Activated CD4-positive, alpha-beta memory T cell treated with anti-CD3 and anti-CD28 coated beads for 36 hours (primary cell): ENCODE data around the gene BCL11A. TPM values are rescaled to one million over a fixed set of nuclear protein-coding genes. Genes with fewer than 3 reads are reported as not detected.
"Not testable (repeated sequence)": the region's sequence is repeated elsewhere in the genome, so short reads cannot be mapped to it uniquely, and the experiment has no call there.

Source experiments
- CTCF ChIA-PET: fragments of 350-600 bp; sonication (Branson Sonifier 250); formaldehyde crosslinking; loops from one replicate; lab custom pipeline; 2021; ENCODE audit warnings: antibody characterized with exemption, inconsistent platforms; lab: Charles Lee
- POLR2A ChIA-PET: fragments of 350-600 bp; sonication (Branson Sonifier 250); formaldehyde crosslinking; loops from one replicate; lab custom pipeline; 2021; ENCODE audit warnings: antibody characterized with exemption; lab: Charles Lee
- DNase-seq: peaks from one replicate; pipeline ENCODE4 v3.0.0-alpha.2; 2020
- H3K27ac Mint-ChIP-seq: one replicate; pipeline ENCODE4 v1.8.0; 2021; ENCODE audit warnings: mixed read lengths
- H3K27me3 Mint-ChIP-seq: one replicate; pipeline ENCODE4 v1.8.0; 2021; ENCODE audit warnings: mixed read lengths
- H3K36me3 Mint-ChIP-seq: one replicate; pipeline ENCODE4 v1.8.0; 2021; ENCODE audit warnings: mixed read lengths
- H3K4me1 Mint-ChIP-seq: one replicate; pipeline ENCODE4 v1.8.0; 2021; ENCODE audit warnings: low read depth, mixed read lengths
- H3K4me3 Mint-ChIP-seq: one replicate; pipeline ENCODE4 v1.8.0; 2021; ENCODE audit warnings: mild to moderate bottlenecking, mixed read lengths
- H3K9me3 Mint-ChIP-seq: one replicate; pipeline ENCODE4 v1.8.0; 2021; ENCODE audit warnings: mixed read lengths
- intact Hi-C: fragments of 100-400 bp; cut with micrococcal nuclease; formaldehyde crosslinking; loops from one replicate; pipeline ENCODE4 v1.15.1; 2023
- total RNA-seq, 2 experiments: library from RNA; stranded (reverse); gene quantifications; one replicate each; pipeline ENCODE4 v1.2.3, GENCODE V29; 2021

The BCL11A gene
- total RNA-seq, 2 experiments from 2014 or later, result not detected

DNA sequence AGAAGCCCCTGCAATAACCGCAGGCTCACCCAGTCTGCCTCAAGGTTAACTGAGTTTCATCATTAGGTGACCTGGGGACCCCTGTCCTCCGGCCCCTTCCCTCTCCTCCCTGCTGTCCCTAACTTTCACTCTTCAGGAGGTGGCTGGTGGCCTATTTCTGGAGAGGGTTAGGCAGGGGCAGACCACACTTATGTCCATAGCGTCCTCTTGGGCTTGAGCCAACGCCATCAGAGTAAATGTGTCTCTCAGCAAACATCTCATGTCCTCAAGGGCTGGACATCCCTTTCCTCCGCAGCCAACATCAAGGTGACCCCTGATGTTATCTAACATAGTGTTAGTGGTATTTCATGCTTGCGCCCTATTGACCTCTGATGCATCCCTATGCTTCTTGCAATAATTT, 114.8 kb downstream of the BCL11A start:
- Mint-ChIP-seq H3K27ac (no peak overlapping the region), H3K4me1 (no peaks in the 10 kb centered on the region), H3K9me3 (no peaks in the 10 kb centered on the region), H3K27me3 (peaks cover 6% of the 10 kb centered on the region), H3K4me3 (no peak overlapping the region), H3K36me3 (no peaks in the 10 kb centered on the region)
- intact Hi-C loops, result no loop called here
- POLR2A ChIA-PET, result no interaction called here
- no peak for DNase-seq
- CTCF ChIA-PET, result no interaction called here

DNA sequence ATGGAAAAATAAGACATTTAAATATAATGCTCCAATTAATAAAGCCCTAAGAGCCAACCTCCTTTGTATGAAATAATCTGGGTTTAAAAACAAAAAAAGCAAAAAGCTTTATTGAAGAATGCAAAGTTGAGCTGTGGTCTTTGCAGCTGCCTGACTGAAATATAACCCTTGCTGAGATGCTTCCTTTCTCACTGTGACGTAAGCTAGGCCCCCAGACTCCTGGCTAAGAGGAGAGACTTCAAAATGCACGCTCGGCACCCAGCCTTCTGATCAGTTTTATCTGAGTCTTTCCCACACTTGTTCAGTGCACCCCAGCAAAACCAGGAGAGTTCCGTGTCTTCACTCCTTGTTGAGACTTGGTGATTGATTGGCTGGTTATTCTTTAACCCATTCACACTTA, 115.3 kb downstream of the BCL11A start:
- ChIA-PET POLR2A (no interaction called here), CTCF (no interaction called here)
- Mint-ChIP-seq H3K9me3 (no peaks in the 10 kb centered on the region), H3K4me1 (no peaks in the 10 kb centered on the region), H3K27me3 (peaks cover 6% of the 10 kb centered on the region), H3K27ac (no peak overlapping the region), H3K4me3 (no peak overlapping the region), H3K36me3 (no peaks in the 10 kb centered on the region)
- DNase-seq, result no peak
- intact Hi-C loops, result no loop called here

DNA sequence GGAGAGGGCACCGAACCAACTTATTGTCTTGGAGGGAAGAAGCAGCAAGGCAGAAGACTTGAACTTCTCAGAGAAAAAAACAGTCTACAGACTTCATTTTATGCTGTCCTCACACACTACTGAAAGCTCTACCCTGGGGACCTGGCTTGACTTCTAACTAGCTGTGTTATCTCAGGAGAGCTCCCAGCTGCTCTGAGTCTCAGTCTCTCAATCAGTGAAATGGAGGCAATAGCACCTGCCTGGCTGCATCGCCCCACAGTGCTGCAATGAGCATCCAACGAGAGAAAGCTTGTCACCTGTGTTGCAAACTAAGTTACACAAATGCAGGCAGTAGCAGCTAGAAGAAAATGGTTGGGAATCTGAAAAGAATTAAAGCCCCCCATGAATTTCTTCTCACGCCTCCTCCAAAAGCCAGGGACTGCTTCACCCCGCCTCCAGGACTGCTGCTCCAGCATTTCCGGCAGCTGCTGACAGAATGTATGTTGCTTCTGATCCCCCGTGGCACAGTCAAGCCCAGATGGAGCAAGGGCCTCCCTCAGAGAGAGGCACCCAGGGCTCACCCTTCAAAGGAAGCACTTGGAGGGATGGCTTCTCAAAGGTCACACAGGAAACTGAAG, 116.3 kb downstream of the BCL11A start:
- POLR2A ChIA-PET, result no interaction called here
- CTCF ChIA-PET, result no interaction called here
- Mint-ChIP-seq H3K27me3 (peaks cover 4% of the 10 kb centered on the region), H3K4me3 (no peak overlapping the region), H3K9me3 (no peaks in the 10 kb centered on the region), H3K36me3 (no peaks in the 10 kb centered on the region), H3K27ac (no peak overlapping the region), H3K4me1 (no peaks in the 10 kb centered on the region)
- intact Hi-C loops, result no loop called here
- DNase-seq, result no peak

DNA sequence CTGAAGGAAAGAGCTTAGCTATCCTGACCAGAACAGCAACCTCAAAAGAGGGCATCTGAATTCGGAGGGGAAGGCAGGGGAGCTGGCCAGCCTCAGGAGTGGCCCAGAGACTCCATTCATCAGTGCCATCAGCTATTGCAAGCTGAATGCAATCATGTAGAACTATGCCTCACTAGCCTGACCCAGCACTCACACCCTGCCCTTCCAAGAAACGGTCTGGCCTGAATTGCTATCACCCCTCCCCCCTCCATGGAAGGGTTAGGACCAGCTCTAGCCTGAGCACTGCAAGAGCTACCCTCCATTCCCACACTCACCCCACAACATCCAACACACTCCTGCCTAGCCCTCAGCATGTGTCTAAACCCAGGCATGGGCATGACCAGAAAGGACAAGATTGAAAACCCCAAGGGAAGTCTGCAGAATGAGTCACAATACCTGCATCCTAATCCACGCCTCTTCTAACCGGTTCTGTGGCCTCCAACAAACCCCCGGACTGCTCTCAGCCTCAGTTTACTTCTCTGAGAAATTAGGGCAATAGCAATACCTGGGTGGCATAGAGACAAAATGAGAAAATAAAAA, 120.3 kb downstream of the BCL11A start:
- ChIA-PET POLR2A (no interaction called here), CTCF (no interaction called here)
- Mint-ChIP-seq H3K27ac (no peak overlapping the region), H3K4me3 (no peak overlapping the region), H3K9me3 (no peaks in the 10 kb centered on the region), H3K27me3 (no peaks in the 10 kb centered on the region), H3K36me3 (no peaks in the 10 kb centered on the region), H3K4me1 (no peaks in the 10 kb centered on the region)
- no peak for DNase-seq
- intact Hi-C loops, result no loop called here

DNA sequence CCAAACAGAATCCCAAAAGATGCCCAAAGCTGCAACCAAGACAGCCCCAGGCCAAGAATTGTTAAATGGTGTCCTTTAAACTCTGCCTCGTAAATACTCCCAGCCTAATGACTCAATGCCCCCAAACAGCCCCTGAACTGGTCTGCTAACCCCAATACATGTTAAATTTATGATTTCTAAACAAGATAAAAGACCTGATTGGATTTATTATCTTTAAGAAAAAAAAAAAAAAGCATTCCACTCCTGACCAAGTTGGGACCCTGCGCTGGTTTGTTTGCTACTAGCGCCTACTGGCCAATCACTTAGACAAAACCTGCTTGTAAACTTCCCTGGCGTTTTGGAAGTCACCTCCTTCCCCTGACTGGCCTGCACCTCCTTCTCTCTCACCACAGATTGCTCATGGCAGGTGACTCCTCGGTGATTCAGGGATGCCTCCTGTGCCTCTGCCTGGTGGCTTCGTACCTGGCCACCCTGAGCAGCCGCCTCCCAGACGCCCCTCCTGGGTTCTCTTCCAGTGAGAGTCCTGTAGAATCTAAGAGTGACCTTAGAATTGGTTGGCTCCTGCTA, 121.3 kb downstream of the BCL11A start:
- H3K36me3 Mint-ChIP-seq, result no peaks in the 10 kb centered on the region
- no peak overlapping the region for H3K4me3 Mint-ChIP-seq
- DNase-seq, result no peak
- no peaks in the 10 kb centered on the region for H3K9me3 Mint-ChIP-seq
- intact Hi-C loops, result no loop called here
- ChIA-PET POLR2A (no interaction called here), CTCF (no interaction called here)
- no peak overlapping the region for H3K27ac Mint-ChIP-seq
- no peaks in the 10 kb centered on the region for H3K4me1 Mint-ChIP-seq
- H3K27me3 Mint-ChIP-seq, result no peaks in the 10 kb centered on the region

DNA sequence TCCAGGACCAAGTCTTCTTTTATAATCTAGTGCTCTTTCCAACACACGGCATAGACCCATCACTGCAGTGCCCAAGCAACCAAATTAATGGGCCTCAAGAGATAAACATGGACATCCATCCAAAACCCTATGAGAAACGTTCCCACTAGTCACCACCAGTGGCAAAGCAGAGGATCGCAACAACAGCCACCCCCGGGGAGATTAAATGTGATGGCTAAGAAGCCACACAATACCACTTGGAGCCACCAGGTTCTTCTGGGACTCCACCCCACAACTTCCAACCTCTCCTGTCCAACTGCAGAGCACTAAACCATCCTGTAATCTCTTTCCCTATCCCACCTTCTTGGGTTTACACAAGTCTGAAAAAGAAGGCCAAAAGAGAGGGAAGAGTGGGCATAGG, 123.8 kb downstream of the BCL11A start:
- no peak for DNase-seq
- Mint-ChIP-seq H3K4me3 (no peak overlapping the region), H3K27ac (no peak overlapping the region), H3K36me3 (no peaks in the 10 kb centered on the region), H3K4me1 (no peaks in the 10 kb centered on the region), H3K9me3 (no peaks in the 10 kb centered on the region), H3K27me3 (no peaks in the 10 kb centered on the region)
- ChIA-PET CTCF (no interaction called here), POLR2A (no interaction called here)
- intact Hi-C loops, result no loop called here

DNA sequence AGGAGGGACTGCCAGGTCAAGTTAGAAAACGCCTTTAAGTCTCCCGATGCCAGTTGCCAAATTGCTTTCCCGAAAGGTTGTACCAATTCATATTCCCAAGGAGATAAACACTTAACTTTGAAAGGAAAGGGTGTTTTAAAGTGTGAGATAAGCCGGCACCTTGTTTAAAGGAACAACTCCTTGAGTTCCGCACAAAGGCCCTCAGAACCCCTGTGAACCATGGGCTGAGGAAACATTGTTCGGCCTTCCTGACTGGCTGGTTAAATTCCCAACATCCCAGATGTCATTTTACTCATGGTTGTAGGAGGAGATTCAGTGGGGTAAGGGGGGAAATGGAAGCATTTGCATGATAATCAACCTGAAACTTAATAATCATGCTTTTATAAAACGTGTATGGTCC, 126.6 kb downstream of the BCL11A start:
- no peaks in the 10 kb centered on the region for H3K36me3 Mint-ChIP-seq
- ChIA-PET POLR2A (no interaction called here), CTCF (no interaction called here)
- no peak overlapping the region for H3K4me3 Mint-ChIP-seq
- no peak for DNase-seq
- H3K27me3 Mint-ChIP-seq, result no peaks in the 10 kb centered on the region
- no peaks in the 10 kb centered on the region for H3K9me3 Mint-ChIP-seq
- intact Hi-C loops, result no loop called here
- no peaks in the 10 kb centered on the region for H3K4me1 Mint-ChIP-seq
- H3K27ac Mint-ChIP-seq, result no peak overlapping the region

DNA sequence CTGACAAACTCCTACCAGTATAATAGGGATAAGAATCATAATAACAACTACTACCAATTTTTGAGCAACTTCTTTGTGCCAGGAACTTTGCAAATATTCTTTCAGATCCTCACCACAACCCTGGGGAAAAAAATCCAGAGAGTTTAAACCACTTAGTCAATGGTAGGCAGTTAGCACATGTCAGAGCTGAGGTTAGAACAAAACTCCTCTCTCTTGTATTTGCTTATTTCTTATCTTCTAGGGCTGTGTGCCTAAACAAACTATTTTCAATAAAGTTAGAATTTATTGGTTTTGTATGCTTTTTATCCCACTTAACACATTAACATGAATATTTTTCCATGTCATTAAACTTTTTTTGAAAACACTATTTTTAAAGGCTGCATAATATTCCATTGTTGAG, 127.1 kb downstream of the BCL11A start:
- Mint-ChIP-seq H3K9me3 (no peaks in the 10 kb centered on the region), H3K27ac (no peak overlapping the region), H3K4me3 (no peak overlapping the region), H3K4me1 (no peaks in the 10 kb centered on the region), H3K36me3 (no peaks in the 10 kb centered on the region), H3K27me3 (no peaks in the 10 kb centered on the region)
- ChIA-PET CTCF (no interaction called here), POLR2A (no interaction called here)
- DNase-seq, result no peak
- intact Hi-C loops, result no loop called here

DNA sequence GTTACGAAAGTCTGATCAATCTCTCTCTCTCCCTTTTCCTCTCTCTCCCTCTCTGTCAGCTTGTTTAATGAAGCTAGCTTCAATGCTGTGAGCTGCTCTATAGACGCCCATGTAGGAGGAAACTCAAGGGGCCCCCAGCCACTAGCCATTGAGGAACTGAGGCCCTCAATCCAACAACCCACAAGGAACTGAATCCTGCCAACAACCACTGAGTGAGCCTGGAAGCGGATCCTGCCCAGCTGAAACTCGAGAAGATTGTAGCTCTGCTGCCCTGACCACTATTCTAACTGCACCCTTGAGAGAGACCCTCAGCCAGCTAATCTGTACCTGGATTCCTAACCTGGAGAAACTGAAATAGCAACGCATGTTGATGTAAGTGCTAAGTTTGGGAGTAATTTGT, 129.2 kb downstream of the BCL11A start:
- ChIA-PET CTCF (no interaction called here), POLR2A (no interaction called here)
- H3K36me3 Mint-ChIP-seq, result no peaks in the 10 kb centered on the region
- no peaks in the 10 kb centered on the region for H3K27me3 Mint-ChIP-seq
- no peaks in the 10 kb centered on the region for H3K9me3 Mint-ChIP-seq
- intact Hi-C loops, result no loop called here
- H3K27ac Mint-ChIP-seq, result no peak overlapping the region
- no peak overlapping the region for H3K4me3 Mint-ChIP-seq
- no peak for DNase-seq
- H3K4me1 Mint-ChIP-seq, result no peaks in the 10 kb centered on the region

DNA sequence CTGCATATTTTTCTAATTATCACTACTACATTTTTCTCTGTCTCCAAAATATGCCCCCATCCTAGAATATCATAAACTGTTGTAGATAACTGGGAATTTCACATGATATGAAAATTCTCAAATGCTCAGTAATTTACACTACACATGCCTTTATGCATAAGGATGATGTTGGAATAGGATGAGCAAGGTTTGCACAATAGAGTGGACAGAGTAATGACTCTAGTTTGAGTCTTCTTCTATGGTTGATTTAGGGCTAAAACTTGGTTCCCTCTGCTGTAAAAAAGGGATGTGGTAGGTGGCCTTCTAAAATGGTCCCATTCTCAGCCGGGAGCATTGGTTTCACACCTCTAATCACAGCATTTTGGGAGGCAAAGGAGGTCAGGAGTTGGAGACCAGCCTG, 129.9 kb downstream of the BCL11A start:
- POLR2A ChIA-PET, result no interaction called here
- H3K4me1 Mint-ChIP-seq, result no peaks in the 10 kb centered on the region
- no peak for DNase-seq
- H3K36me3 Mint-ChIP-seq, result no peaks in the 10 kb centered on the region
- H3K4me3 Mint-ChIP-seq, result no peak overlapping the region
- no peaks in the 10 kb centered on the region for H3K9me3 Mint-ChIP-seq
- intact Hi-C loops, result no loop called here
- CTCF ChIA-PET, result no interaction called here
- no peak overlapping the region for H3K27ac Mint-ChIP-seq
- H3K27me3 Mint-ChIP-seq, result no peaks in the 10 kb centered on the region

DNA sequence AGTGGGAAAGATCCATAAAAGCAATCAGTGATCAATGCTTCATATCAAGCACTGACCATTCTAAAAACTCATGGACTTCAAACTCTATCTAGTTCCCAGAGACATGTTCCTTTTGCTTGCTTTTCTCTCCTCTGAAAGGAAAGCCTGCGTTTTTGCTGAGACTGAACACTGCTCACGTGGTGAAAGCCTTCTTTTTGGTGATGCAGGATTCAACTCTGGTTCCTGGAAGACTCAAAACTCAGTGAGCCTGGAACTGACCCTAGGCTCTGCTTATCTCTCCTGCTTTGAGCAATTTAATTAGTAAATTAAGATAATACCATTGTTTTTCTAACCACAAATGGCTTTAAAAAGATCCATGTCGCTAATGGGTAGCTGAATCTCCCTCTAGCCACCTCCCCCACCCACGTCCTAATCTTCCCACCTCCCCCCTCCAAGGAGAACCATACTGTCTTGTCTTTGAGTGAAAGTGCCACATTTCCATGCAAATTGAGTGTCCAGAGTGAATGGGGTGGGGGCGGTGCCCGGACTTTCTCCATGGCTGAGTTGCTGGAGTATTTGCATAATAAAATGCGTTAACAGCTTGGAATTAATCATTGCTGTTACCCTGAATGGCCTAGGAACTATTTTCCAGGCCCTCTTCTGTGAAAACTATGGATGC, 130.5 kb downstream of the BCL11A start:
- no peak for DNase-seq
- H3K27ac Mint-ChIP-seq, result no peak overlapping the region
- H3K36me3 Mint-ChIP-seq, result no peaks in the 10 kb centered on the region
- no peaks in the 10 kb centered on the region for H3K9me3 Mint-ChIP-seq
- CTCF ChIA-PET, result no interaction called here
- POLR2A ChIA-PET, result no interaction called here
- intact Hi-C loops, result no loop called here
- H3K4me1 Mint-ChIP-seq, result no peaks in the 10 kb centered on the region
- no peak overlapping the region for H3K4me3 Mint-ChIP-seq
- H3K27me3 Mint-ChIP-seq, result no peaks in the 10 kb centered on the region

DNA sequence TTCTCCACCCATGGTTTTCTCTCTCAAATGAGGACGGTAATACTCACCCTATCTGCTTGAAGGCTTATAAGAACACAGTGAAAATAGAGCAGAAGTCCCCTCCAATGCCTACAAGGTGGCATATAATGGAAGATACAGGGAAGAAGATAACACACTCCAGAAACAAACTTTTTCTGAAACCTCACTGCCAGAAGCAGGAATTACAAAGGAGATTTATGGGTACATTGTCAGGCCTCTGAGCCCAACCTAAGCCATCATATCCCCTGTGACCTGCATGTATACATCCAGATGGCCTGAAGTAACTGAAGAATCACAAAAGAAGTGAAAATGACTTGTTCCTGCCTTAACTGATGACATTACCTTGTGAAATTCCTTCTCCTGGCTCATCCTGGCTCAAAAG, 136.2 kb downstream of the BCL11A start:
- H3K27me3 Mint-ChIP-seq, H3K36me3 Mint-ChIP-seq, H3K4me3 Mint-ChIP-seq, intact Hi-C loops, DNase-seq, H3K4me1 Mint-ChIP-seq, CTCF ChIA-PET, H3K9me3 Mint-ChIP-seq, H3K27ac Mint-ChIP-seq, POLR2A ChIA-PET: not testable (repeated sequence)
